Parathyroid adenoma (tissue), 2 donors: Measurements from ENCODE around the gene TRAM2.

ENCODE experiments used
- H2AFZ ChIP-seq: fragments of 300-600 bp; sonication (generic); one replicate; pipeline ENCODE4 v1.7.0; 2017; ENCODE audit warnings: antibody characterized with exemption, mild to moderate bottlenecking
- H3K27ac ChIP-seq: fragments of 300-600 bp; sonication (generic); one replicate; pipeline ENCODE4 v1.7.0; 2017
- H3K27me3 ChIP-seq: fragments of 300-600 bp; sonication (generic); one replicate; pipeline ENCODE4 v1.7.0; 2017; ENCODE audit warnings: low read length; ENCODE audit not compliant: control insufficient read depth, insufficient read depth
- H3K36me3 ChIP-seq: fragments of 300-600 bp; sonication (generic); one replicate; pipeline ENCODE4 v1.7.0; 2017; ENCODE audit warnings: low read length; ENCODE audit not compliant: control insufficient read depth, insufficient read depth
- H3K4me1 ChIP-seq: fragments of 300-600 bp; sonication (generic); one replicate; pipeline ENCODE4 v1.7.0; 2017; ENCODE audit warnings: control low read depth
- H3K4me2 ChIP-seq: fragments of 300-600 bp; sonication (generic); one replicate; pipeline ENCODE4 v1.7.0; 2017; ENCODE audit warnings: low read length
- H3K4me3 ChIP-seq: fragments of 300-600 bp; sonication (generic); one replicate; pipeline ENCODE4 v1.7.0; 2017; ENCODE audit warnings: low read depth, low read length
- H3K79me2 ChIP-seq: fragments of 300-600 bp; sonication (generic); one replicate; pipeline ENCODE4 v1.7.0; 2017; ENCODE audit warnings: control low read depth
- H3K9ac ChIP-seq: fragments of 300-600 bp; sonication (generic); one replicate; pipeline ENCODE4 v1.7.0; 2017; ENCODE audit warnings: mild to moderate bottlenecking
- H3K9me3 ChIP-seq: fragments of 300-600 bp; sonication (generic); one replicate; pipeline ENCODE4 v1.7.0; 2017; ENCODE audit warnings: low read length; ENCODE audit not compliant: control insufficient read depth
- TF ChIP-seq, protein P1 (sequence below): fragments of 300-600 bp; sonication (generic); IDR thresholded peaks from one replicate; pipeline ENCODE4 v1.7.0; 2017; ENCODE audit warnings: antibody characterized with exemption, mild to moderate bottlenecking
- donor health status: primary hyperparathyroidism.

Gene TRAM2

DNA sequence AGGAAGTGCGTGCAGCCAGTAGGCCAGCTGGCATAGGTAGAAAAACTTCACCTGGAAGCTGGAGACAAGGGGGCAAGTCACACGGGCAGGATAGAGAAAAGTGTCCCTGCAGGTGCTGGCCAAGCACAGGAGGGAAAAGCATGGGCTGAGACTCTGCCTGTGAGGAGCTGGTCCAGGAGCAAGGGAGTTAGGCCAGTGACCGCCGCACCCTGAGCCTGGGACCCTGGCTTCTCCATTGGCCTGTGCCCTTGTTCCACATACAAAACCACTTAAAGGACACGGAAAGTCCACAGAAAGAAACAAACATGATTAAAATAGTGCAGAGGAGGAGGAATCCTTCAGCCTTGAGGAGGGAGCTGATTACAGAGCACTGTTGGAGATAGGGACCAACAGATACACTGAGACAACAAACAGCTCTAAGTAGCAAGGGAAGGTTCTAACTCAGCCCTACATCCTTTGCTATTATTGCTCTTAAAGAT, 68.6 kb downstream of the TRAM2 start:
- no peaks in the 10 kb centered on the region for H3K79me2 ChIP-seq
- H3K27me3 ChIP-seq = no peaks in the 10 kb centered on the region
- H3K36me3 ChIP-seq = no peaks in the 10 kb centered on the region
- H3K4me2 ChIP-seq = no peak overlapping the region
- H2AFZ ChIP-seq = no peak overlapping the region
- H3K4me3 ChIP-seq = no peak overlapping the region
- peaks cover 6% of the 10 kb centered on the region for H3K4me1 ChIP-seq
- TF ChIP-seq, protein P1, sequence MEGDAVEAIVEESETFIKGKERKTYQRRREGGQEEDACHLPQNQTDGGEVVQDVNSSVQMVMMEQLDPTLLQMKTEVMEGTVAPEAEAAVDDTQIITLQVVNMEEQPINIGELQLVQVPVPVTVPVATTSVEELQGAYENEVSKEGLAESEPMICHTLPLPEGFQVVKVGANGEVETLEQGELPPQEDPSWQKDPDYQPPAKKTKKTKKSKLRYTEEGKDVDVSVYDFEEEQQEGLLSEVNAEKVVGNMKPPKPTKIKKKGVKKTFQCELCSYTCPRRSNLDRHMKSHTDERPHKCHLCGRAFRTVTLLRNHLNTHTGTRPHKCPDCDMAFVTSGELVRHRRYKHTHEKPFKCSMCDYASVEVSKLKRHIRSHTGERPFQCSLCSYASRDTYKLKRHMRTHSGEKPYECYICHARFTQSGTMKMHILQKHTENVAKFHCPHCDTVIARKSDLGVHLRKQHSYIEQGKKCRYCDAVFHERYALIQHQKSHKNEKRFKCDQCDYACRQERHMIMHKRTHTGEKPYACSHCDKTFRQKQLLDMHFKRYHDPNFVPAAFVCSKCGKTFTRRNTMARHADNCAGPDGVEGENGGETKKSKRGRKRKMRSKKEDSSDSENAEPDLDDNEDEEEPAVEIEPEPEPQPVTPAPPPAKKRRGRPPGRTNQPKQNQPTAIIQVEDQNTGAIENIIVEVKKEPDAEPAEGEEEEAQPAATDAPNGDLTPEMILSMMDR = no peak
- H3K9me3 ChIP-seq = no peaks in the 10 kb centered on the region
- no peak overlapping the region for H3K9ac ChIP-seq
- no peak overlapping the region for H3K27ac ChIP-seq

DNA sequence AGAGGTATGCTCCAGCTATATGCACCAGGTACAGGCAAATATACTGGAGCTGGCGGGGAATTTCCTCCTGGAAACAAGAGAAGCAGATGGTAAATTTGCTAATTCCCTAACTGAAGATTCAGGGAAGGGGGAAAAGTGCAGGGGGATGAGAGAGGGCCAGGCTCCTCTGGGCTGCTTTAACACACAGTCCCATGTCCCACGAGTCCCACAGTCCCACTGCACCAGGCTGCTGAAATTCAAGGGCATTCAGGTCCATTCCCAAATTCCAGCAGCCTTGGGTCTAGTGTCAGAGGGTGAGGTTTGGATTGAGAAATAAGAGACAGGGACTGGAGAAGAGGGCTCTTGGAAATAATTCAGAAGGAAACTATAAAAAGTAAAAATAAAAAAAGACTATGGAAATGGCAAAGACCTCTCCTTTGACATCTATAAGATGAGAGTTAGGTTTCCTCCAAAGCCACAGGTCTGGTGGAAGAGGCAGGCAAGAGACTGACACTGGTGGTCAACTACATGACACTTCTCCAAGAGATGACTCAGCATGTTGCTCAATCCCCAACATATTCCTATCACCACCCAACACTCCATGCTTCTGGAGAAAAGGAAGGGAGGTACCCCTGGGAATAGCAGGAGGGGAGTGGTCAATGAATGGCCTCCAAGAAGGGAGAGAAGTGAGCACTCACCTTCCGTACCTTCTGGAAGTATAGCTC, 69.2 kb downstream of the TRAM2 start:
- no peak overlapping the region for H3K4me3 ChIP-seq
- no peak overlapping the region for H3K27ac ChIP-seq
- no peak overlapping the region for H2AFZ ChIP-seq
- H3K4me2 ChIP-seq = no peak overlapping the region
- no peak overlapping the region for H3K9ac ChIP-seq
- peaks cover 6% of the 10 kb centered on the region for H3K4me1 ChIP-seq
- TF ChIP-seq, protein P1 = no peak
- no peaks in the 10 kb centered on the region for H3K79me2 ChIP-seq
- H3K27me3 ChIP-seq = no peaks in the 10 kb centered on the region
- H3K36me3 ChIP-seq = no peaks in the 10 kb centered on the region
- H3K9me3 ChIP-seq = no peaks in the 10 kb centered on the region

DNA sequence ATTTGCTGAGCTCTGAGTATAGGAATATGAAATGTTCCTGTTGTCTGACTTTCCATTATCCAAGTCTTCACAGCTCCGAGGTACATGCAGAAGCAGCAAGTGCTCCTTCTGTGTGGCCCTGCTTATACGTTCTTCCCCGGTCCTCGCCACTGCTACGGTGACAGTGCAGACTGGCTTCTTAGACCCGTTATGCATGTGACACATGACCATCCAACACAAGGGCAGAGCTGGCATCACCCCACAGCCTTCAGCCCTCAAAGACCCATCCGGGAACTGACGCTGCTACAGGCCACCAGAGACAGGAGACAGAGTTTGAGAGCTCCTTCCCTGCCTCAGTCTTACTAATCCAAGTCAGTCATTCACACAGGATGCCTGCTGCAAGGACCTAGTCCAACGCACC, 70.4 kb downstream of the TRAM2 start:
- Histone ChIP-seq H2AFZ (no peak overlapping the region), H3K27me3 (no peaks in the 10 kb centered on the region), H3K4me1 (peaks cover 6% of the 10 kb centered on the region), H3K27ac (no peak overlapping the region), H3K4me3 (no peak overlapping the region), H3K79me2 (no peaks in the 10 kb centered on the region), H3K4me2 (no peak overlapping the region), H3K36me3 (no peaks in the 10 kb centered on the region), H3K9ac (no peak overlapping the region), H3K9me3 (no peaks in the 10 kb centered on the region)
- TF ChIP-seq, protein P1 = no peak

DNA sequence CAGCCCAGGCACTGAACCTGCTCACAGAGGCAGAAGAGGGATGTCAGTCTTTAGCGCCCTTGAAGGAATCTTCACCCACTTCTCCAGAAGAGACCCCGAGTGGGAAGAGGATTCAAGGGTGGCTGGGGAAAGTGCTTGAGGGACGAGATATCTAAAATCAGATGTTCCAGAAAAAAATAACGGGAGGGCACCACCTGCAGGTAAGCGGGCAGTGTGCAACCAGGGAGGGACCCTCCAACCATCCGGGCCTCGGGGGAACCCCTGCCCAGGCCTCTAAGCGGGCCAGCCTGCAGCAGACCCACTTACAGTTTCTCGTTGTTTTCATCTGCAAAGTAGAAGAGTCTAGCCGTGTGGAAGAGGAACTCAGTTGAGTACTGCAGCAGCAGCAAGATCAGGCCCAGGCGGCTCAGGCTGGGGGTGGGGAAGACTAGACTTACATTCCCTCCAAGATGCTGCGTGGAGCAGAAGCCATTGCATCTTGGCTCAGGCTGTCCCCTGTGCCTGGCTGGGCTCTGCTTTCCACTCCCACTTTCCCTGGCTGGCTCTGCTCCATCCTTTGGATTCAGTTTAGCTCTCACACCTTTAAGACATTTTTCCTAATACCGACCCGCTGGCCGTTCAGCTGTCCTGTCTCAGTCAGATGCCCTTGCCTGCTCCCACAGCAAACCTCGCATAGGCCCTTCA, 71.0 kb downstream of the TRAM2 start:
- TF ChIP-seq, protein P1 = no peak
- no peaks in the 10 kb centered on the region for H3K79me2 ChIP-seq
- no peak overlapping the region for H3K9ac ChIP-seq
- no peak overlapping the region for H3K4me2 ChIP-seq
- no peaks in the 10 kb centered on the region for H3K9me3 ChIP-seq
- no peaks in the 10 kb centered on the region for H3K27me3 ChIP-seq
- no peaks in the 10 kb centered on the region for H3K36me3 ChIP-seq
- H3K4me3 ChIP-seq = no peak overlapping the region
- H2AFZ ChIP-seq = no peak overlapping the region
- peaks cover 6% of the 10 kb centered on the region for H3K4me1 ChIP-seq
- no peak overlapping the region for H3K27ac ChIP-seq

DNA sequence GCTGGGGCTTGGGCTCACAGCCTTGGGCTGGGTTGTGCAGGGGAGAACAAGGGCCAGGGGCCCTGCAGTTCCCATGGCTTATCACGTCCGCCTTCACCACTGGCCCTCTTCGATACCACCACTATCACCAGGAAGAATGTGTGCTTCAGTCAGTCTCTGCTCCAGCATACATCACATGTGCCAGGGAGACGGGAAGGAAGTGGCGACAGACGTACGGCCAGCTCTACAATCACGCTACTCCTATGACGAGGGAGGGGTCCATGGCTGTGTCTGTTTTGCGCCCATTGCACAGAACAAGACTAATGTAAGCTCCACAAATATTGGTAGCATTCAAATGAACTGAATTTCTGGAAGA, 72.1 kb downstream of the TRAM2 start:
- Histone ChIP-seq H2AFZ (no peak overlapping the region), H3K4me1 (peaks cover 6% of the 10 kb centered on the region), H3K27ac (no peak overlapping the region), H3K27me3 (no peaks in the 10 kb centered on the region), H3K36me3 (no peaks in the 10 kb centered on the region), H3K4me2 (no peak overlapping the region), H3K4me3 (no peak overlapping the region), H3K9me3 (no peaks in the 10 kb centered on the region), H3K79me2 (no peaks in the 10 kb centered on the region), H3K9ac (no peak overlapping the region)
- TF ChIP-seq, protein P1 = no peak
